PC-9 (cell line): ENCODE data around the gene ZBTB24. TPM values are rescaled to one million over a fixed set of nuclear protein-coding genes. Genes with fewer than 3 reads are reported as not detected.

ENCODE experiments used
- BruUV-seq: library from RNA; stranded (reverse); fragments of 400-500 nt; replicated peaks from 2 replicates; lab custom pipeline; 2021; lab: Mats Ljungman, UMichigan
- CTCF ChIA-PET: fragments of 300-600 bp; sonication (Branson Sonifier 250); formaldehyde crosslinking; loops from one replicate; lab custom pipeline; 2022; ENCODE audit warnings: antibody characterized with exemption; lab: Charles Lee
- POLR2A ChIA-PET: fragments of 300-600 bp; sonication (Branson Sonifier 250); formaldehyde crosslinking; loops from one replicate; lab custom pipeline; 2022; ENCODE audit warnings: antibody characterized with exemption; ENCODE audit not compliant: unreplicated experiment; lab: Charles Lee
- DNase-seq, 2 experiments: peaks; one replicate each; pipeline versions ENCODE4 v3.0.0 to v3.0.0-alpha.2; 2015 to 2022; ENCODE audit warnings: mixed read lengths in 1 of 2
- H2AFZ ChIP-seq: fragments of 200-600 bp; sonication (generic); 2 replicates; pipeline ENCODE4 v1.8.1; 2017; ENCODE audit warnings: antibody characterized with exemption
- H3F3A ChIP-seq: fragments of 200-600 bp; sonication (generic); 2 replicates; pipeline ENCODE4 v1.8.1; 2017; ENCODE audit warnings: antibody characterized with exemption, mild to moderate bottlenecking, low read depth; ENCODE audit not compliant: insufficient read depth
- H3K27ac ChIP-seq: fragments of 200-600 bp; sonication (generic); 2 replicates; pipeline ENCODE4 v1.6.1; 2016; ENCODE audit warnings: mixed run types
- H3K27me3 ChIP-seq: fragments of 200-600 bp; sonication (generic); 2 replicates; pipeline ENCODE4 v1.6.1; 2016; ENCODE audit warnings: low read depth, mixed run types; ENCODE audit not compliant: insufficient read depth
- H3K36me3 ChIP-seq: fragments of 200-600 bp; sonication (generic); 2 replicates; pipeline ENCODE4 v1.6.1; 2016; ENCODE audit warnings: low read depth, mixed run types
- H3K4me1 ChIP-seq: fragments of 200-600 bp; sonication (generic); replicated peaks from 2 replicates; pipeline ENCODE4 v1.6.1; 2016; ENCODE audit warnings: mixed run types; ENCODE audit not compliant: insufficient read depth
- H3K4me2 ChIP-seq: fragments of 200-600 bp; sonication (generic); 2 replicates; pipeline ENCODE4 v1.6.1; 2017; ENCODE audit warnings: mixed run types
- H3K4me3 ChIP-seq: fragments of 200-600 bp; sonication (generic); 2 replicates; pipeline ENCODE4 v1.6.1; 2016; ENCODE audit warnings: mixed run types
- H3K79me2 ChIP-seq: fragments of 200-600 bp; sonication (generic); 2 replicates; pipeline ENCODE4 v1.6.1; 2017; ENCODE audit warnings: low read depth, mixed run types
- H3K9me2 ChIP-seq: fragments of 200-600 bp; sonication (generic); 2 replicates; pipeline ENCODE4 v1.8.1; 2017; ENCODE audit warnings: mild to moderate bottlenecking; ENCODE audit not compliant: insufficient read depth
- H3K9me3 ChIP-seq: fragments of 200-600 bp; sonication (generic); 2 replicates; pipeline ENCODE4 v1.8.1; 2016; ENCODE audit warnings: low read depth; ENCODE audit not compliant: insufficient read depth
- H4K20me1 ChIP-seq: fragments of 200-600 bp; sonication (generic); 2 replicates; pipeline ENCODE4 v1.8.1; 2017; ENCODE audit not compliant: insufficient read depth
- CTCF ChIP-seq: fragments of 200-600 bp; sonication (generic); conservative IDR thresholded peaks from 2 replicates; pipeline ENCODE4 v1.6.1; 2017; ENCODE audit warnings: mixed run types, antibody characterized with exemption, mild to moderate bottlenecking, moderate library complexity
- EZH2 ChIP-seq: fragments of 200-600 bp; sonication (generic); IDR thresholded peaks from 2 replicates; pipeline ENCODE4 v1.8.0; 2017; ENCODE audit warnings: antibody characterized with exemption, low read depth
- intact Hi-C: fragments of 100-400 bp; cut with micrococcal nuclease; formaldehyde crosslinking; loops from one replicate; pipeline ENCODE4 v1.10.0; 2022; ENCODE audit not compliant: unreplicated experiment
- total RNA-seq: library from RNA; stranded (reverse); gene quantifications from 2 replicates; pipeline ENCODE4 v1.2.3, GENCODE V29; 2021

The ZBTB24 gene
- total RNA-seq, 1 experiment from 2014 or later: 7.2 TPM

- 0 out of 2 replicates have a peak, but pooled peaks cover 9% of the 10 kb centered on the region for H3K36me3 ChIP-seq
These were observed 40.6 kb downstream of the ZBTB24 start for GRCh38 chr6:109442393-109442924.

DNA sequence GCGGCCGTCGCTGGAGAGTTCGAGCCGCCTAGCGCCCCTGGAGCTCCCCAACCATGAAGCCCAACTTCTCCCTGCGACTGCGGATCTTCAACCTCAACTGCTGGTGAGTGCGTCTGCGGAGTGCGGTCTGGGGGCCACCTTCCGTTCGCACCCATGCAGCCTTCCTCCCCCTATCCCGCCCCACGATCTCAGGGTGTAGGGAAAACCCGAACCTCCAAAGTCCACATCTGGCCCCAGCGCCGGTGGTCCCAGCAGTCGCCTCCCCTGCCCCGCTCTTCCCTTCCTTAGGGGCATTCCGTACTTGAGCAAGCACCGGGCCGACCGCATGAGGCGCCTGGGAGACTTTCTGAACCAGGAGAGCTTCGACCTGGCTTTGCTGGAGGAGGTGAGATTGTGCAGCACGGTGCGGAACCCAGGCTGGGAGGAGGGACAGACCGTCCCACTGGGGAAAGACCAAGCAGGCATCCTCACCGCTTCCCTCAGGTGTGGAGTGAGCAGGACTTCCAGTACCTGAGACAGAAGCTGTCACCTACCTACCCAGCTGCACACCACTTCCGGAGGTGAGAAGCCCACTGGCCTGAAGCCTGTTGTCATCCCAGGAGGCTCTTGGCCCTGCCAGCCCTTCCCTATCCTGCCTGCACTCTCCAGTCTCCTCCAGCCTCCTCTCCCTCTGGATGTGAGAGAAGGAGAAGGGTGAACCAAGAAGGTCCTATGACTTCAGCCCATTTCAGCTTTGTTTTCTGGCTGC lies 41.8 kb downstream of the ZBTB24 start:
- peak; percentile 43 to 56 for DNase-seq
- Histone ChIP-seq H3K27me3 (no peaks in the 10 kb centered on the region), H3K36me3 (0 out of 2 replicates have a peak, but pooled peaks cover 9% of the 10 kb centered on the region), H3K79me2 (peaks cover 38% of the 10 kb centered on the region), H3K9me3 (no peaks in the 10 kb centered on the region), H3F3A (peaks cover 25% of the 10 kb centered on the region), H2AFZ (peak overlapping the region; percentile 80), H3K4me3 (peak overlapping the region; percentile 92), H4K20me1 (no peaks in the 10 kb centered on the region), H3K4me2 (peak overlapping the region; percentile 84), H3K9me2 (no peaks in the 10 kb centered on the region), H3K27ac (peak overlapping the region; percentile 81), H3K4me1 (peaks cover 18% of the 10 kb centered on the region)
- intact Hi-C loops: loop anchor here (2.0 kb wide), 1 partner anchor 42 kb away; the partner anchor contains the start of gene ZBTB24
- TF ChIP-seq CTCF (0 out of 2 replicates have a peak, but pooled peaks have one; percentile 6), EZH2 (no peak)
- BruUV-seq: TSS peak; percentile 45
- ChIA-PET CTCF (interaction anchor here (0.5 kb wide), 1 partner anchor 57 kb away, joined by 3 read pairs; no protein-coding TSS in a partner anchor), POLR2A (interaction anchor here (0.5 to 0.7 kb wide), 6 partner anchors 43 to 738 kb away, joined by 3 to 8 read pairs (median 5); partner anchors contain the start of gene WASF1)

More at GRCh38 chr6:109442393-109442924, 40.6 kb downstream of the ZBTB24 start:
- no peak overlapping the region for H3K4me3 ChIP-seq
- no peaks in the 10 kb centered on the region for H4K20me1 ChIP-seq
- no peak overlapping the region for H3K27ac ChIP-seq
- peaks cover 38% of the 10 kb centered on the region for H3K79me2 ChIP-seq
- TF ChIP-seq EZH2: no peak
- TF ChIP-seq CTCF: no peak
- H3K9me3 ChIP-seq: no peaks in the 10 kb centered on the region
- H2AFZ ChIP-seq: no peak overlapping the region
- no TSS peak for BruUV-seq
- H3K4me1 ChIP-seq: peaks cover 18% of the 10 kb centered on the region
- intact Hi-C loops: no loop called here
- ChIA-PET POLR2A (interaction anchor here (0.6 kb wide), 1 partner anchor 14 kb away, joined by 4 read pairs; no protein-coding TSS in a partner anchor), CTCF (interaction anchor here (0.5 kb wide), 1 partner anchor 1416 kb away, joined by 3 read pairs; no protein-coding TSS in a partner anchor)
- H3K9me2 ChIP-seq: no peaks in the 10 kb centered on the region
- peak overlapping the region; percentile 84; the same call in 1 of the 2 replicates for H3K4me2 ChIP-seq
- H3K27me3 ChIP-seq: no peaks in the 10 kb centered on the region
- DNase-seq: no peak
- peaks cover 20% of the 10 kb centered on the region for H3F3A ChIP-seq
